GM08714 (cell line): ENCODE results near the gene NEK10.
"Not testable (repeated sequence)": the region's sequence is repeated elsewhere in the genome, so short reads cannot be mapped to it uniquely, and the experiment has no call there.

ENCODE experiments used
- H3K4me3 ChIP-seq: fragments of 200-500 bp; sonication (Bioruptor generic); 2 replicates; pipeline ENCODE4 v1.5.1; 2014; ENCODE audit warnings: mild to moderate bottlenecking, low read length, inconsistent platforms
- ZNF274 ChIP-seq: IDR thresholded peaks from 2 replicates; pipeline ENCODE4 v1.6.1; 2012; ENCODE audit warnings: mild to moderate bottlenecking, low read depth, low read length

NEK10 gene

DNA sequence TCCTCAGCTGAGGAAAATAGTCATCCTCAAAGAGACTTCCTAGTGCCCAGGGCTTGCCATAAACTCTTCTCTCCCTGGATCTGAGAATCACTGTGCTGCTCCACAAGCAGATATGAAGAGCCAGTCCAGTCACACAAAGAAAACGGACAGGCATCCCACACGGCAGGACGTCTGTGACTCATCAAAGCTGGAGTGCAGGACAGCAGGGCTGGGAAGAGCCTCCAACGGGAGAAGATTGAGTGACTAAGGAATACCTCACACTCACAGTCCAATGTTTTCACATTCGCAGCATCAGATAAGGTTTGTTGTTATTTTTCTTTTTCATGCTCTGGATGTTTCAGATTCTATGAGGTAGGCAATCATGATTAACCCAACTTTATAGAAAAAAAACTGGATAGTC is 57.8 kb downstream of the NEK10 start:
- H3K4me3 ChIP-seq = no peak overlapping the region
- no peak for TF ChIP-seq ZNF274

DNA sequence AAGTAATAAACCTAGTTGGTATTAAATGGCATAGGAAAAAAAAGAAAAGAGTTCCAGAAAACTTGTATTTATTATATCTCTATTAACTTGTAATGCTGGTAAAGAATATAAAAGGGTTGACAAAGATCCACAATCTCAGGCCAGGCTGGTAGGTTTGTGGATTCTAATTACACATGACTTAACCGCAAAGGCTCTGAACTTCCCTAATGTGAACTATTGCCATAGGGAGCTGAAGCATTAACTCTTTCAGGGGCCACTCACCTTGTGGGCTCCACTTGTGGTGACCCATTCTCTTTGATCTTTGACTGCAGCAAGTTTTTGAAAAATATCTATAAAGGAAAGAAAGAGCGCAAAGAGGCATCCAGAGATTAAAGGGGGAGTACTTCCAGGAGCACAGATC is 58.5 kb downstream of the NEK10 start:
- H3K4me3 ChIP-seq = no peak overlapping the region
- no peak for TF ChIP-seq ZNF274

DNA sequence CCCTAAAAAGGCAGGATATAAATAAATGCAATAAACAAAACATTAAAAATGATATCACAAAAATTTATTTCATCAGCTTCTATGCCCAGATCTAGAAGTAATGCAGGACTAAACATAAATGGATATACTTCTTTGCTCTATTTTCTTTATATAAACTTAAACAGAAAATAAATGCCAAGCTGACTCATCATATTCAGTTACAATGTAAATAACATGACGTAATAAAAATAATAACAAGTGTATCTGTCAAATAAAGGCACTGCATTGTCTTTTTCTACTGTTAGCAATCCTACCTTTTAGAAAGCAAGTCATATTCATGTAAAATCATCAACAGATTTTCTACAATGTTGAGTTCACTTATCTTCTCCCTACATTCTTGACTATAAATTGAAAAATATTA is 61.6 kb downstream of the NEK10 start:
- no peak overlapping the region for H3K4me3 ChIP-seq
- no peak for TF ChIP-seq ZNF274

DNA sequence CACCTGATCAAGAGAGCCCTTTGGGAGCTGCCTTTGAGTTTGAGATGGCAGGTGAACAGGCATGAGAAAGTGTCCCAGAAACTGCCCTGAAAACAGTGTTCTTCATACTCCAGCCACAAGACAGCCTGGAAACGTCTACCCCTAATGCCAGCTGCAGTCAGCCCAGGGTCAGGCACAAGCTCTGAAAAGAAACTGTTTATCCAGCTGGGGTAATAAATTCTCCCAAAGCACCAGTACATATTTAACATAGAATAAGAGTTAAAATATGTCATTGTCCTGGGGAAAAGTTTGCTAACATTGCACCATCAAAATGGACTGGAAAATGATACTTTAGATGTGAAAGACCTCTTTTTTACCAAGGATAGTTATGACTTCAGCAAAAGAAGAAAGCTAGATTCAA is 66.3 kb downstream of the NEK10 start:
- H3K4me3 ChIP-seq = no peak overlapping the region
- TF ChIP-seq ZNF274 = no peak

DNA sequence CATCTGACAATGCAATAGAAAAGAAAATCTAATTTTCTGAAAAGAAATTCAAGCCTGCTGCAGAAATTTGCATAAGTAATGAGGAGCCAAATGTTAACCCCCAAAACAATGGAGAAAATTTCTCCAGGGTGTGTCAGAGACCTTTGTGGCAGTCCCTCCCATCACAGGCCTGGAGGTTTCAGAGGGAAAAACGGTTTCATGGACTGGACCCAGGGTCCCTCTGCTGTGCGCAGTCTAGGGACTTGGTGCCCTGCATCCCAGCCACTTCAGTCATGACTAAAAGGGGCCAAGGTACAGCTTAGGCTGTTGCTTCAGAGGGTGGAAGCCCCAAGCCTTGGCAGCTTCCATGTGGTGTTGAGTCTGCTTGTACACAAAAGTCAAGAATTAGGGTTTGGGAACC is 70.2 kb downstream of the NEK10 start:
- H3K4me3 ChIP-seq = not testable (repeated sequence)

DNA sequence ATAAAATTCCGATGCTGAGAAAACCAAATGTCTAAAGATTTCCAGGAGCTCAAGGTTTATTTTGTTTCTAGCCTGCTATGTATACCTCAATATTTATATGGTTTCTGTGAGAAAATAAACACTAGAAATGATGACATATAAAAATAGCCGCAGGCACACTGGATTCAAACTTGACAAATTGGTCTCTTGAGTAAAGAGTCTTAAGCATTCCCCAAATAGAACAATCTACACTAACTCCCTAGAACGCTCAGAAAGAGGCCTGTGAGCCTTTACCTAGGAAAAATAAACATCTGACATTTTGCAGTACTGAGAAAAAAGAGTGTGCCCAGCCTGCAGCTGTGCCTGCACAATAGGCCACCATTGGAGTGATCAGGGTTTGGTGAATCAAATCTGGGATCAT is 75.2 kb downstream of the NEK10 start:
- H3K4me3 ChIP-seq = no peak overlapping the region
- TF ChIP-seq ZNF274 = no peak

DNA sequence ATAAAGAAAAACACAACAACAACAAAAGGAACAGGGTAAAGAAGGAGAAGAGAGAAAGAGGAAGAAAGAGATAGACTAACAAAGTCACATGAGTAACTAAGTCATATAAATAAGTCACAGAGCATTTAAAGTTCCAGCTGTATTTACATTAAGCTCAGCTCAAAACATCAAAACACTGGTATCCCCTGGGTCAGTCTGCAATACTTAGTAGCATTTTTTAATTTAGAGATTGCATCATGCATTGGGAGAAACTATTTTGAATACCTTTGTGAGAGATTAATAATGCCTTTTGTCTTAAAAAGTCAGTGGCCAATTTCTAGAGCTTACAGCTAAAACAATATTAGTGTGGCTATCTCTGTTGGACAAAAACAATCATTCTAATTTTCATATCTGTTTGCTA is 78.4 kb downstream of the NEK10 start:
- no peak overlapping the region for H3K4me3 ChIP-seq
- no peak for TF ChIP-seq ZNF274

DNA sequence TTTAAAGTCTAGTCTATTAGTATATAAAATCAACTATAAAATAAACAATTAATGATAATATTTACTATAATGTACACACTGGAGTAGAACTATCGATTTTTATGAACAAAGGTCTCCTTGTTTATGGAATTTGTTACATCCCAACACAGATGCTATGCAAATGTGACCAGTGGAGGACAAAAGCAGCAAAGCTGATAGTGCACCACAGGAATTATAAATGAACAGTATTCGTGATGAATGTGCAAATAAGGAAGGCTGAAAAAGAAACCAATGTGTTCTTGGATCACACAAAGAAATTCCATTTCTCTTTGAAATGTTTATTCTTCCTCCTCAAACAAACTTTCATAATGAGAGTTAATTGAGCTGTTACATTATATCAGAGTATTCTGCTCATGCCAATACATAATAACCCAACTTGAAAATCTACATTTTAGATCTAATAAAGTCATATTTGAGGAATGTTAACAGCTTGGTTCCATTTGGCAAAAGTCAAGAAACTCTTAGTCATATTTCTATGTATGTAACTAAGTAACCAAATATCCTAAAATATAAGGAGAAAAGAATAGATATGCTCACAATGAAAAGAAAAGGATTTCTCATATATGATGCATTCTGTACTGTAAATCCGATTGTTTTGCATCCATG is 79.3 kb downstream of the NEK10 start:
- TF ChIP-seq ZNF274 = no peak
- H3K4me3 ChIP-seq = no peak overlapping the region

DNA sequence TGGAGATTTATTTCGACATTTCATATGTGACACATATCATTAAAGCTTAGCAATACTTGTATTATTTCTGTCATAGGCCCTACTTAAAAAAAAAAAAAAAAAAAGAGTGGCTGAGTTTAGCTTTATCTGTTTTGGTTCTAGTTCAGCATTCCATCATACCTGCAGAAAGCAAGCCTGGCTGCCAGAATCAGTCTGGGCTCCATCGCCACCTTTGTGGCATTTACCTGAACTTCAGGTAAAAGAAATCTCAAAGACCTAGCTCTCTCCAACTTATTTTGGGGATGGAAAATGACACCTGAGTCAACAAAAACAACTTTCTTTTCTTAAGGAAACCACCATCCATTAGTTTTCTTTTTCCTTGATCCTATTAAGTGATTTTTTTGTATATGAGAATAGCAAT is 82.1 kb downstream of the NEK10 start:
- H3K4me3 ChIP-seq = no peak overlapping the region
- TF ChIP-seq ZNF274 = no peak

DNA sequence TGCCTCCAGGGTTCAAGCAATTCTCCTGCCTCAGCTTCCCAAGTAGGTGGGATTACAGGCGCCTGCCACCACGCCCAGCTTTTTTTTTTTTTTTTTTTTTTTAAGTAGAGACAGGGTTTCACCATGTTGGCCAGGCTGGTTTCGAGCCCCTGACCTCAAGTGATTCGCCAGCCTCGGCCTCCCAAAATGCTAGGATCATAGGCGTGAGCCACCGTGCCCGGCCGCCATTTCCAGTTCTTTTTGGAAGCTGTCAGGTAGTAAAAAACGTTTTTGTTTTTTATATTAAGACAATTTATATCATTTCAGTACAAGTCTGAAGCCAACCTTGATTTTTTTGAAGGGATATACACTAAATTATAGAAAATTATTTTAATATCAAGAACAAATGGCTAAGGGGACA is 82.7 kb downstream of the NEK10 start:
- not testable (repeated sequence) for H3K4me3 ChIP-seq

DNA sequence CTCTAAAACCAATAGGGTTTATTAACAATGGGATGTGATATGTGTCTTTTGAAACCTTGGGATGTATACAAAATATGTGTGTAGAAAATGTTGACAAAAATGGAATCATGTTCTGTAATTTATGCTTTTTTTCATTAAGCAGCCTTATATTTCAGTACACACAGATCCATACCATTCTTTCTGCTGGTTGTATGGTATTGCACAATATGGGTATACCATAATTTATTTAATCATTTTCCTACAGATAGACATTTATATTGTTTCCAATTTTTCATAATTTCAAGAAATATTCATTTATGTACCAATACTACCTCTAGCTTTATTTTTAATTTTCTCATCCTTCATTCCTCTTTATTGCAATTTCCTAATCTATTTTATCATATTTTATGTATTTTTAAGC is 83.5 kb downstream of the NEK10 start:
- TF ChIP-seq ZNF274 = no peak
- no peak overlapping the region for H3K4me3 ChIP-seq

DNA sequence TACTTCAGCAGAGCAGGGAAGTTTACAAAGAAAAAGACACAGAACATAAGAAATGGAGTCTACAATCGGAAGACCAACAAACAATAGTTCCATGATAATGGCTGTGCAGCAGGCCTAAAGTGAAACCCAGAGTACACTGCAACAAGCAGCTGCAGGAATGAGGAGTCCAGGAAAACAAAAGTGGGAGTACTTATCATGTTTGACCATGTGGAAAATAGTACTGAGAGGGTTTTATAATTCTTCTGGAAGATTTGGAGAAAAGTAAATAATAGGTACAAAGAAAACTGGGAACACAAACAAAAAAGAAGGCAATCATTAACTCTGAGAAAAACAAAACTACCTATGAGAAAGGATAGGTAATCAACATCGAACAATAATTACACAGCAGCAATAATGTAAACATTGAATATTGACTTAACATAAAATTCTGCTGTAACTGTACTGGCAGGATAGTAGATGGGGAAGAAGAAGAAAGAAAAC is 87.5 kb downstream of the NEK10 start:
- no peak overlapping the region for H3K4me3 ChIP-seq

DNA sequence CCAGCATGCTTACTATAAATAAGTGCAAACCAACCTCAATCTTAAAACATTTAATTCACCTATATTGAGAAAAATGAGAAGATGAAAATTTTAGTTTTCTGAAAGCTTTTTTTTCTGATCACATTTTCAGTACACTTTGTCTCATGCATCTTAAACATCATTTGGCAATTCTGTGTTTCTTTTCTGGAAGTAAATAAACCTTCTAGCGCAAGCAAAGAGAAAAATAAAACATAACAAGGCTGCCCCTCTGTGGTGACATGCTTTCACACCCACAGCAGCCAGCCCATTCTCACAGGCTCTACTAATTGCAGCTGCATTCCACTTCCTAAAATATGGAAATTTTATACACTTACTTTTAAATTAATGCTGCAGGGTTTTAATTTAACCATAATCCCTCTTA is 90.1 kb downstream of the NEK10 start:
- TF ChIP-seq ZNF274 = no peak
- no peak overlapping the region for H3K4me3 ChIP-seq

More for the DNA sequence above, 87.5 kb downstream of the NEK10 start:
- no peak for TF ChIP-seq ZNF274

DNA sequence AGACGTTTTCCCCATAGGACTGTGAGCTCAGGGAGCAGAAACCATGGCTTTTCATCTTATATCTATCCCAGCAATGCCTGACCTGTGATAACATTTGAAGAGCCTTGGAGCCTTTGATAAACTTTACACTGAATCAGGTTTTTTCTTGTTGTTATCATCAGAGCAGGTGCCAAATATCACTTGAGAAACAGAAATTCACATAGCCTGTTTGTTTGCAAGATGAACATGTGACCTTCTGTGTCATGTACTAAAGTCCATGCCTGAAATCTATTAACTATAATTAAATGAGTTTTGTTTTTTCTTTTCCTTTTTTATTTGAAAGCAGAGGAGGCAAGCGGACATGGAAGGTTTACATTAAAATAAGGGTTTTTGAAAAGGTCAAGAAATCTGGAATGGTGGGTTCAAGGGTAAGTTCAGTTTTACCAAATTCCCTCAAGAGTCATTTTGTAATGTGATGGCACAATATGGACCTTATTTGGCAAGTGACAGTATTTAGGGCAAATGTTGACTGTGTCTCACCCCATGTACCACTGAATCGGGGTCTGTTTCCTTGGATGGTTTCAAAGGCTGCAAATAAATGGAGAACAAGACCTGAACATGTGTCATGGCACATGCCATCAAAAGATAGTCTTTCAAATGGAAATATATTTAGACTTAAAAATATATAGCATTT is 90.7 kb downstream of the NEK10 start:
- H3K4me3 ChIP-seq = no peak overlapping the region
- no peak for TF ChIP-seq ZNF274

DNA sequence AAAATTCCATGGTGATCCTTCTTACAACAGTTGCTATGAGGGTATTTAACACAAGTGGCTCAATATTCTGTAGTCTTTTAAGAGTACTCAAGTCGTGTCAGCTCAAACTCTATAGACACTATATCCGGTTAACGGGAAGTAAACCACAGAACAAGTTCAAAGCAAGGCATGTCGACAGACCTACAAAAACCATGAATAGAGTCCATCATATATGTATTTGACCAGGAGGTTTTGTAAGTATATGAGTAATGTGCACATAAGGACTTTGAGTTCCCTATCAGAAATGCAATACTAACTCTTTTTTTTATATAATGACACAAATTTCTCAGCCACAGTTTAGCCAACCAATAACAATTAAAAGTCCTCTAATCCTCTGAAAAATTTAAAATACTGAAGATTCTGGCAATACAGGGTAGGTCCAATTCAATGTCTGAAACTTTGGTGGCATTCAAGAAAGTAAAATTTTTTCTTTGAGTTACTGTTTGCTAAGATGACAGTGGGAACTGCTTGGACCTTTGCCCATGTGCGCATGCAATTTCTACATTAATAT is 93.7 kb downstream of the NEK10 start:
- no peak overlapping the region for H3K4me3 ChIP-seq
- TF ChIP-seq ZNF274 = no peak
